HepG2 (cell line): ENCODE data around the gene EFEMP2.

Experiments used
- CTCF ChIP-seq: sonication (generic); formaldehyde crosslinking; IDR thresholded peaks from 2 replicates; pipeline ENCODE4 v1.5.0; 2020; ENCODE audit warnings: mild to moderate bottlenecking, missing genetic modification reagents, moderate library complexity
- E2F1 ChIP-seq: sonication (generic); formaldehyde crosslinking; IDR thresholded peaks from 2 replicates; pipeline ENCODE4 v1.5.0; 2020; ENCODE audit warnings: missing genetic modification reagents
- HMGA1 ChIP-seq: sonication (generic); formaldehyde crosslinking; conservative IDR thresholded peaks from 2 replicates; pipeline ENCODE4 v1.4.0; 2020; ENCODE audit warnings: missing genetic modification reagents
- HNRNPK ChIP-seq: fragments of 200-400 bp; formaldehyde crosslinking; IDR thresholded peaks from 2 replicates; pipeline ENCODE4 v1.6.1; 2018; ENCODE audit warnings: low read length, low read depth, moderate library complexity, mild to moderate bottlenecking; ENCODE audit not compliant: poor library complexity, severe bottlenecking
- MAZ ChIP-seq, 2 experiments: sonication (generic) in 1 of 2; formaldehyde crosslinking in 1 of 2; IDR thresholded peaks; 2 replicates each; pipeline versions ENCODE4 v1.5.0 to v1.6.1; 2012 to 2020; ENCODE audit warnings: low read depth in 2 of 2, mild to moderate bottlenecking in 2 of 2, borderline replicate concordance in 1 of 2, improper control_type of control experiment in 1 of 2, low read length in 1 of 2, missing genetic modification reagents in 1 of 2, moderate library complexity in 1 of 2
- MYNN ChIP-seq: sonication (generic); formaldehyde crosslinking; IDR thresholded peaks from 2 replicates; pipeline ENCODE4 v1.4.0; 2020; ENCODE audit warnings: mild to moderate bottlenecking, low read depth, missing genetic modification reagents
- NFATC3 ChIP-seq: sonication (generic); formaldehyde crosslinking; IDR thresholded peaks from 2 replicates; pipeline ENCODE4 v1.5.1; 2020; ENCODE audit warnings: mild to moderate bottlenecking, missing genetic modification reagents
- NR2F2 ChIP-seq: IDR thresholded peaks from 2 replicates; pipeline ENCODE4 v1.6.1; 2012; ENCODE audit warnings: low read depth, inconsistent platforms, borderline replicate concordance
- POLR2A ChIP-seq, 2 experiments: IDR thresholded peaks; 2 replicates each; pipeline ENCODE4 v1.6.1; 2011; ENCODE audit warnings: low read depth in 2 of 2, low read length in 2 of 2, mild to moderate bottlenecking in 1 of 2, moderate library complexity in 1 of 2; ENCODE audit not compliant: insufficient read depth in 1 of 2
- SETDB1 ChIP-seq: sonication (generic); formaldehyde crosslinking; IDR thresholded peaks from 2 replicates; pipeline ENCODE4 v1.5.1; 2020; ENCODE audit warnings: missing genetic modification reagents, mild to moderate bottlenecking, borderline replicate concordance
- TEF ChIP-seq: sonication (generic); formaldehyde crosslinking; IDR thresholded peaks from 2 replicates; pipeline ENCODE4 v1.5.0; 2020; ENCODE audit warnings: missing genetic modification reagents
- ZNF18 ChIP-seq: sonication (generic); formaldehyde crosslinking; IDR thresholded peaks from 2 replicates; pipeline ENCODE4 v1.8.0; 2022; ENCODE audit warnings: mild to moderate bottlenecking, missing genetic modification reagents; ENCODE audit not compliant: insufficient replicate concordance
- ZNF205 ChIP-seq: IDR thresholded peaks from 2 replicates; pipeline ENCODE4 v1.6.1; 2018; ENCODE audit warnings: missing biosample characterization, missing genetic modification reagents

- TF ChIP-seq ZNF205 (CRISPR knock-in tag) (no peak), CTCF (CRISPR knock-in tag) (no peak), HNRNPK (no peak), SETDB1 (CRISPR knock-in tag) (no peak), MAZ (IDR thresholded peaks at IDR 0.05; ENCODE audit: borderline replicate concordance, low read depth, low read length) (no peak), MAZ (CRISPR knock-in tag; IDR thresholded peaks at IDR 0.05; ENCODE audit: low read depth) (no peak), E2F1 (CRISPR knock-in tag) (no peak), POLR2A (IDR thresholded peaks at IDR 0.05; ENCODE audit: insufficient read depth in 1 of 2, low read depth in 2 of 2, low read length in 2 of 2) (no peak), MYNN (no peak), NFATC3 (CRISPR knock-in tag) (no peak), ZNF18 (no peak), HMGA1 (CRISPR knock-in tag) (no peak), NR2F2 (no peak), TEF (CRISPR knock-in tag) (no peak)
Measured at GRCh38 chr11:65849771-65850216, 22.8 kb downstream of the EFEMP2 start.
